ENCODE data around the gene TPM4. TPM values are rescaled to one million over a fixed set of nuclear protein-coding genes. Genes with fewer than 3 reads are reported as not detected.
"Not testable (repeated sequence)": the region's sequence is repeated elsewhere in the genome, so short reads cannot be mapped to it uniquely, and the experiment has no call there.

TPM4 gene
- 100 to 1,000 TPM; 240 to 254 TPM for total RNA-seq

DNA sequence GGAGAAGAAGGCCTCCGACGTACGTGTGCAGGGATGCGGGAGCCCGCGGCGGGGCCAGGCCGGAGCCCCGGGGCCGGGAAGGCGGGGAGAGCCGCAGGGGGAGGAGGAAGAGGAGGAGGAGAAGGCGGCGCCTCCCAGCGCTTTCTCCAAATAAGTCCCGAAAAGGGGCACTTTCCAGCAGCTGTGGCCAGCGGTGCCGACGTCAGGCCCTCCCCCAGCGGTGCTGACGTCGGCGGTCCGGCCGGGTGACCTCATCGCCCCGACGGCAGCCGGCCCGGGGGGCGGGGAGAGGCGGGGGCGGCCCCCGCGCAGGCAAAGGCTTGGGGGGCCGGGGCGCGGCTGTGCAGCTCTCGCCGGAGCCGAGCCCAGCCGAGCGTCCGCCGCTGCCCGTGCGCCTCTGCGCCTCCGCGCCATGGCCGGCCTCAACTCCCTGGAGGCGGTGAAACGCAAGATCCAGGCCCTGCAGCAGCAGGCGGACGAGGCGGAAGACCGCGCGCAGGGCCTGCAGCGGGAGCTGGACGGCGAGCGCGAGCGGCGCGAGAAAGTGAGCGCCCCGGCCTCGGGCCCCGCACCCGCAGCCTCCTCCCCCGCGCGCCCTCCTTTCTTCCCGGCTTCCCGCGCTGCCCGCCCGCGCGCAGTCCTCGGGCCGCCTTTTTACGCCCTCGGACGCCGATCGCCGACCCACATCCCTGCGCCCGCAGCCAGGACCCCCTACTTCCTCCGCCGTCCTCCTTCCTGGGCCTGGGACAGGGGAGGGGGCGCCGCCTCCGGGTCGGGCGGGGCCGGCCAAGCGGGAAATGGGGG, at the start of gene TPM4:
Gene TPM4 (plus strand): TSS at position 342 of the 804 bp plus-strand sequence. CDS start 71 bp downstream, at position 413.
- H3K27me3 Mint-ChIP-seq (ENCODE audit: low read depth), result no peaks in the 10 kb centered on the region
- H3K4me3 Mint-ChIP-seq, result peak within 1 kb of the TSS; percentile 81
- intact Hi-C loops (cut with micrococcal nuclease), result loop anchor here (5.0 to 10.0 kb wide), 2 partner anchors 511 to 1702 kb away; no protein-coding TSS in a partner anchor
- peaks cover 65% of the 10 kb centered on the region for H3K4me1 Mint-ChIP-seq (ENCODE audit: low read depth)
- no peaks in the 10 kb centered on the region for H3K9me3 Mint-ChIP-seq
- DNase-seq, result peak; percentile 93
- H3K27ac Mint-ChIP-seq, result peak within 1 kb of the TSS; percentile 98
- CTCF ChIA-PET, result interaction anchor here (1.0 to 3.8 kb wide), 4 partner anchors 10 to 35 kb away, joined by 6 to 32 read pairs (median 8); no protein-coding TSS in a partner anchor
- H3K36me3 Mint-ChIP-seq (ENCODE audit: low read depth), result peaks cover 29% of the 10 kb centered on the region

- H3K4me3 Mint-ChIP-seq, result no peak overlapping the region
- intact Hi-C loops (cut with micrococcal nuclease), result no loop called here
- no peaks in the 10 kb centered on the region for H3K36me3 Mint-ChIP-seq (ENCODE audit: low read depth)
- peaks cover 3% of the 10 kb centered on the region for H3K4me1 Mint-ChIP-seq (ENCODE audit: low read depth)
- CTCF ChIA-PET, result interaction anchor here (0.8 to 1.5 kb wide), 3 partner anchors 15 to 393 kb away, joined by 4 to 7 read pairs (median 4); no protein-coding TSS in a partner anchor
- DNase-seq, result no peak
- no peaks in the 10 kb centered on the region for H3K9me3 Mint-ChIP-seq
- no peaks in the 10 kb centered on the region for H3K27me3 Mint-ChIP-seq (ENCODE audit: low read depth)
- no peak overlapping the region for H3K27ac Mint-ChIP-seq
Measured at GRCh38 chr19:16026756-16027155, 49.5 kb upstream of the TPM4 start.

DNA sequence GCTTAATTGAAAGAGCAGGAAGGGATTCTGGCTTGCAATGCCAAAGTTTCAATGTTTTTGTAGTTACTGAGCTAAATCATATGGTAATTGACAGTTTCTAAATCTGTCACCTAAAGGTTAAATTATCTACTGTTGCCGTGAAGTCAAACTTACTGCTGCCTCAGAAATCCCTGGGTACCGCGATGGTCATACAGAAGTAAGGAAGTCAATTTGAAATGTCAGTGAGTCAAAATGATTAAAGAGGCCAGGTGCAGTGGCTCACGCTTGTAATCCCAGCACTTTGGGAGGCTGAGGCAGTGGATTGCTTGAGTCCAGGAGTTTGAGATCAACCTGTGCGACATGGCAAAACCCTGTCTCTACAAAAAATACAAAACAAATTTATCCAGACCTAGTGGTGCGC, 48.8 kb upstream of the TPM4 start:
- Mint-ChIP-seq H3K27me3 (ENCODE audit: low read depth) (no peaks in the 10 kb centered on the region), H3K9me3 (no peaks in the 10 kb centered on the region), H3K4me1 (ENCODE audit: low read depth) (peaks cover 3% of the 10 kb centered on the region), H3K4me3 (no peak overlapping the region), H3K27ac (no peak overlapping the region), H3K36me3 (ENCODE audit: low read depth) (no peaks in the 10 kb centered on the region)
- CTCF ChIA-PET, result no interaction called here
- intact Hi-C loops (cut with micrococcal nuclease), result no loop called here
- peak; percentile 28 for DNase-seq

GRCh38 chr19:16030155-16030554, 46.1 kb upstream of the TPM4 start:
- intact Hi-C loops (cut with micrococcal nuclease); H3K27ac Mint-ChIP-seq; H3K4me1 Mint-ChIP-seq (ENCODE audit: low read depth); H3K9me3 Mint-ChIP-seq; H3K4me3 Mint-ChIP-seq; DNase-seq; H3K27me3 Mint-ChIP-seq (ENCODE audit: low read depth); H3K36me3 Mint-ChIP-seq (ENCODE audit: low read depth): not testable (repeated sequence)
- CTCF ChIA-PET, result interaction anchor here (1.1 kb wide), 1 partner anchor 12 kb away, joined by 5 read pairs; no protein-coding TSS in a partner anchor

DNA sequence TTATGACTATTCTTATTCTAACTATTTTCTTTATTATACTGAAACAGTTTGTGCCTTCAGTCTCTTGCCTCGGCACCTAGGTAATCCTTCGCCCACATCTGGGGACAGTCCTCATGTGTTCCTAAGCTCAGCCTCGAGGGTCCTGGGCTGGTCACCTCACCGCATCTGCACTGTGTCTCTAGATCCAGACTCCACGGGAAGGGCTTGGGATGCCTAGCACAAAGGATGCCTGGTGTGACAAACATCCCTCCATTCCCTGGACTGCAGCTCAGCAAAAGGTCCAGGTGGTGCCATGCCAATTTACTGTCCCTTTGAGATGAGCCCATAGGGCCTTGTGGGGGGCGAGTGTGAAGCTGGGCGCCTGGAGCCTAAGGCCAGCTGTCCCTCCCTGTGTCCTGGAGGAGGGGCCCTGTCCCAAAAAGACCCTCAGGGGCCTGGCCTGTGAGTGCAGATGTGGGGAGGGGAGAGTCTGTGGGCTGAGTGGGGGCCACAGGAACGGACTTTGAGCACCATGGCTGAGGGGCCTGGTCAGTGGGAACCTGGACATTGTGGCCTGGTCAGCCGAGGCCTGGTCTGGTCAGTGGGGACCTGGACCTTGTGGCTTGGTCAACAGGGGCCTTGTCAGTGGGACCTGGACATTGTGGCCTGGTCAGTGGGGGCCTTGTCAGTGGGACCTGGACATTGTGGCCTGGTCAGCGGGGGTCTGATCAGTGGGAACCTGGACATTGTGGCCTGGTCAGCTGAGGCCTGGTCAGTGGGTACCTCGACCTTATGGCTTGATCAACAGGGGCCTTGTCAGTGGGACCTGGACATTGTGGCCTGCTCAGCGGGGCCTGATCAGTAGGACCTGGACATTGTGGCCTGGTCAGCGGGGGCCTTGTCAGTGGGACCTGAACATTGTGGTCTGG, 45.1 kb upstream of the TPM4 start:
- no peaks in the 10 kb centered on the region for H3K27me3 Mint-ChIP-seq (ENCODE audit: low read depth)
- no peaks in the 10 kb centered on the region for H3K36me3 Mint-ChIP-seq (ENCODE audit: low read depth)
- intact Hi-C loops (cut with micrococcal nuclease), result no loop called here
- H3K27ac Mint-ChIP-seq, result no peak overlapping the region
- peaks cover 3% of the 10 kb centered on the region for H3K4me1 Mint-ChIP-seq (ENCODE audit: low read depth)
- H3K9me3 Mint-ChIP-seq, result no peaks in the 10 kb centered on the region
- no peak for DNase-seq
- no peak overlapping the region for H3K4me3 Mint-ChIP-seq
- CTCF ChIA-PET, result interaction anchor here (1.1 kb wide), 1 partner anchor 11 kb away, joined by 5 read pairs; no protein-coding TSS in a partner anchor

DNA sequence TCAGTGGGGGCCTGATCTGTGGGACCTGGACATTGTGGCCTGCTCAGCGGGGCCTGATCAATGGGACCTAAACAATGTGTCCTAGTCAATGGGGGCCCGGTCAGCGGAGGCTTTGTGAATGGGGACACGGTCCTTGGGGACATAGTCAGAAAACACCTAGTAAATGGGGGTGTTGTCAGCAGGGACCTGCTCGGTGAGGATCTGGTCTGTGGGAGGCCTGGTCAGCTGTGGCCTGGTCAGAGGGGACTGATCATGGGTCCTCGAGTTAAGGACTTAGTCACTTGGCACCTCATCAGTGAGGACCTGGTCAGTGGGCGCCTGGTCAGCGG, 44.5 kb upstream of the TPM4 start:
- no peaks in the 10 kb centered on the region for H3K9me3 Mint-ChIP-seq
- peaks cover 3% of the 10 kb centered on the region for H3K4me1 Mint-ChIP-seq (ENCODE audit: low read depth)
- H3K27ac Mint-ChIP-seq, result no peak overlapping the region
- CTCF ChIA-PET, result no interaction called here
- H3K27me3 Mint-ChIP-seq (ENCODE audit: low read depth), result no peaks in the 10 kb centered on the region
- intact Hi-C loops (cut with micrococcal nuclease), result no loop called here
- no peak overlapping the region for H3K4me3 Mint-ChIP-seq
- no peaks in the 10 kb centered on the region for H3K36me3 Mint-ChIP-seq (ENCODE audit: low read depth)
- no peak for DNase-seq

GRCh38 chr19:16032509-16033135, 43.7 kb upstream of the TPM4 start:
- peaks cover under 1% of the 10 kb centered on the region for H3K4me1 Mint-ChIP-seq (ENCODE audit: low read depth)
- H3K27me3 Mint-ChIP-seq (ENCODE audit: low read depth), result no peaks in the 10 kb centered on the region
- intact Hi-C loops (cut with micrococcal nuclease), result no loop called here
- CTCF ChIA-PET, result no interaction called here
- no peak for DNase-seq
- no peaks in the 10 kb centered on the region for H3K36me3 Mint-ChIP-seq (ENCODE audit: low read depth)
- H3K4me3 Mint-ChIP-seq, result no peak overlapping the region
- no peaks in the 10 kb centered on the region for H3K9me3 Mint-ChIP-seq
- no peak overlapping the region for H3K27ac Mint-ChIP-seq

DNA sequence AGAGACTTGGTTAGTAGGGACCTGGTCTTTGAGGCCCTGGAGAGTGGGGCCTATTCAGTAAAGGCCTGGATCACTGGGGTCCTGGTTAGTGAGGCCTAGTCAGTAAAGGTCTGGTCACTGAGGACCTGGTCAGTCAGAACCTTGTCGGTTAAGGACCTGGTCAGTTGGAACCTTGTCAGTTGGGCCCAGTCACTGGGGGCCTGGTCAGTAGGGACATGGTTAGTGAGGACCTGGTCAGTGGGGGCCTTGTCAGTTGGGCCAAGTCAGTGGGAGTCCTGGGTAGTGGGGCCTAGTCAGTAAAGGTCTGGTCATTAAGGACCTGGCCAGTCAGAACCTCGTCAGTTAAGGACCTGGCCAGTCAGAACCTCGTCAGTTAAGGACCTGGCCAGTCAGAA, 43.2 kb upstream of the TPM4 start:
- no peaks in the 10 kb centered on the region for H3K9me3 Mint-ChIP-seq
- no peaks in the 10 kb centered on the region for H3K36me3 Mint-ChIP-seq (ENCODE audit: low read depth)
- CTCF ChIA-PET, result no interaction called here
- no peaks in the 10 kb centered on the region for H3K27me3 Mint-ChIP-seq (ENCODE audit: low read depth)
- H3K4me3 Mint-ChIP-seq, result no peak overlapping the region
- H3K27ac Mint-ChIP-seq, result no peak overlapping the region
- no peaks in the 10 kb centered on the region for H3K4me1 Mint-ChIP-seq (ENCODE audit: low read depth)
- intact Hi-C loops (cut with micrococcal nuclease), result no loop called here
- no peak for DNase-seq

DNA sequence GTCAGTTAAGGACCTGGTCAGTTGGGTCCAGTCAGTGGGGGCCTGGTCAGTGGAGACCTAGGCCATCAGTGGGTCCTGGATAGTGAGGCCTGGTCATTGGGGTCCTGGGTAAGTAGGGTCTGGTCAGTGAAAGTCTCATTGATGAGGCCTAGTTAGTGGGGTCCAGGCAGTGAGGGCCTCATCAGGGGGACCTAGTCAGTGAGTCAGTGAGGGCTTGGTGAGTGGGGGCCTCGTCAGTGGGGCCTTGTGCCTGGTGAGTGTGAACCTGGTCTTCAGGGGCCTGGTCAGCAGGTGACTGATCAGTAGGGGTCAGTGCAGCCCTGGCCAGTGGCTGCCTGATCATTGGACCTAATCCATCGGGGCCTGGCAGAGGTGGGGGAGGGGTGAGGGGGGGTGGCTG, 42.6 kb upstream of the TPM4 start:
- H3K36me3 Mint-ChIP-seq (ENCODE audit: low read depth), result no peaks in the 10 kb centered on the region
- CTCF ChIA-PET, result no interaction called here
- H3K4me1 Mint-ChIP-seq (ENCODE audit: low read depth), result no peaks in the 10 kb centered on the region
- H3K27me3 Mint-ChIP-seq (ENCODE audit: low read depth), result no peaks in the 10 kb centered on the region
- intact Hi-C loops (cut with micrococcal nuclease), result no loop called here
- no peak overlapping the region for H3K4me3 Mint-ChIP-seq
- no peak for DNase-seq
- no peaks in the 10 kb centered on the region for H3K9me3 Mint-ChIP-seq
- no peak overlapping the region for H3K27ac Mint-ChIP-seq

- intact Hi-C loops (cut with micrococcal nuclease), result no loop called here
- no peak overlapping the region for H3K4me3 Mint-ChIP-seq
- no peaks in the 10 kb centered on the region for H3K27me3 Mint-ChIP-seq (ENCODE audit: low read depth)
- H3K36me3 Mint-ChIP-seq (ENCODE audit: low read depth), result no peaks in the 10 kb centered on the region
- DNase-seq, result no peak
- no peak overlapping the region for H3K27ac Mint-ChIP-seq
- CTCF ChIA-PET, result no interaction called here
- H3K4me1 Mint-ChIP-seq (ENCODE audit: low read depth), result no peaks in the 10 kb centered on the region
- H3K9me3 Mint-ChIP-seq, result no peaks in the 10 kb centered on the region
Measured at GRCh38 chr19:16034180-16034579, 42.1 kb upstream of the TPM4 start.

DNA sequence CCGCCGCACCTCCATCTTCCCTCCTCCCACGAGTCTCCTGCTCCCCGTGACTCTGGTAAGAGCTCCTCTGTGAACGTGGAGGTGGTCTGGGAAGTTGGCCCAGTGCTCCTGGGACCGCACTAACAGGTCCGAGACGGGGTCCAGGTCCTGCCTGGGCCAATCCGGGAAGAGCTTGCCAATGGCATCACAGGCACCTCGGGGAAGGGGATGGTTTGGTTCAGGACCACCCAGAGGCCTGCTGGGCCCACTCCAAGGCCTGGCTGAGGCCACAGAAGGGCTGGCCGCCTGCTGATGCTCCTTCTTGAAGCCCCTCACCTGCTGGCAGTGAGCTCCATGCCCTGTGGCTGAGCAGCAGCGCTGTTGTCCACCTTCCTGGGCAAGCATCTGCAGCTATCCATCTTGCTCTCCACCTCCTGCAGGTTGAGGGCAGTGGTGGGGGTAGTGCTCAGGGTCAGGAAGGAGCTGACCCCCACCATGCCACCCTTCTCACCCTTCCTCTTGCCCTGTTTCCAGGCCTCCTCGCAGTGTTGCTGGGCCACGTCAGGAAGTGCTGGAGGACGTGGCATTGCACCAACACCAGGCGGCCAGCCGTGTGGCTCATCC, 41.2 kb upstream of the TPM4 start:
- intact Hi-C loops (cut with micrococcal nuclease), result no loop called here
- DNase-seq, result no peak
- Mint-ChIP-seq H3K27ac (no peak overlapping the region), H3K4me3 (no peak overlapping the region), H3K27me3 (ENCODE audit: low read depth) (no peaks in the 10 kb centered on the region), H3K4me1 (ENCODE audit: low read depth) (no peaks in the 10 kb centered on the region), H3K36me3 (ENCODE audit: low read depth) (no peaks in the 10 kb centered on the region), H3K9me3 (no peaks in the 10 kb centered on the region)
- CTCF ChIA-PET, result no interaction called here
